ENCODE measurements around the gene ABCG2.
"Not testable (repeated sequence)": the region's sequence is repeated elsewhere in the genome, so short reads cannot be mapped to it uniquely, and the experiment has no call there.

Gene ABCG2

DNA sequence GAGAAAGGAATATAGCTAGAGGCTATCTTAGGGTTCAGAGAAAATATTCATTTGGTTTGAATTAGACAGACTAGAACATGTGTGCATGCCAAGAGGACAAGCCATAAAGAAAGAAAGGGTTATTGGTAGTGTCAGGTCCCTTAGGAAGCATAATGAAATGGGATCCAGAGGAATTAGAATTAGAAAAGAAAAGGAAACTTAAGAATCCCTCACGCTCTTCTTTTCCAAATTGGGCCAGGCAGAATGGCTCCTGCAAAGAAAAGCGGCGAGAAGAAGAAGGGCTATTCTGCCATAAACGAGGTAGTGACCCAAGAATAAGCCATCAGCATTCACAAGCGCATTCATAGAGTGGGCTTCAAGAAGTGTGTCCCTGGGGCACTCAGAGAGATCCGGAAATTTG, 4.9 kb upstream of the ABCG2 start:
- no peak for DNase-seq

DNA sequence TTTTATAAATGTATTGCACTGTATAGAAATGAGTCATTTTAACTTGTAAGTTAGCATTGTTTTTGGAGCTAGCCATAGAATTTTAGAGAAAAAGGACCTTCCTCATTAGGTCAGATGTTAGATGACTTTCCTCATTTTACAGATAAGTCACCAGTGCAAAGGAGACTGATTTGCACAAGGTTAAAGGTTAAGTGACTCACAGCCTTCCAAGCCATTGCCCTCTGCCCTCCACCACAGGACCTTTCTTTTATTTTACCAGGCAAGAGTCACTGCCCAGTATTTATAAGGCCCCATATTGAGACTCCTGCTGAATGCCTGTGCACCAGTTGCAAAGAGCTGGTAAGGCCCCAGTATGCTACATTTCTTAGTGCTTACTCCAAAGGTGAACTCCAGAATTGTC, 4.2 kb upstream of the ABCG2 start:
- no peak for DNase-seq

DNA sequence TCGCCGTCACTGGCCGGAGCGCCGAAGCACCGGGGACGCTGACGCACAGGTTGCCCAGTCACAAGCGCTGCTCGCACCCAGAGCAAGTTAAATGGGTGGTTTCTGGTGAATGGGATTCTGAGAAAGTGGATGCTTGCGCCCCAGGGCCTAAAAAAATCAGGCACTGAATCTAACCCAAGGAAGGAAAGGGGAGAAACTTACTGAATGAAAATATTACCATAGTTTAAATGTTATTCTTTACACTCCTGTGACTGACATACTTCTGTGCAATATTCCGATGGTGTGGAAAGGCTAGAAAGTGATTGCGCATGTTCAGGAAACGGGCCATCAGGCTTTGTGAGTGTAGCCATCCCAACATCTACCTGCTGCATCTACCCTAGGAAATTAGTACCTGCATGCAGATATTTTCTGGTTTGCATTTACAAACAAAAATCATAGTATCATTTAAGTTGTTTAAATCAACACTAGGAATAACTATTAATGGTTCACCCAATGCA, 838 bp upstream of the ABCG2 start:
- DNase-seq, result no peak

DNA sequence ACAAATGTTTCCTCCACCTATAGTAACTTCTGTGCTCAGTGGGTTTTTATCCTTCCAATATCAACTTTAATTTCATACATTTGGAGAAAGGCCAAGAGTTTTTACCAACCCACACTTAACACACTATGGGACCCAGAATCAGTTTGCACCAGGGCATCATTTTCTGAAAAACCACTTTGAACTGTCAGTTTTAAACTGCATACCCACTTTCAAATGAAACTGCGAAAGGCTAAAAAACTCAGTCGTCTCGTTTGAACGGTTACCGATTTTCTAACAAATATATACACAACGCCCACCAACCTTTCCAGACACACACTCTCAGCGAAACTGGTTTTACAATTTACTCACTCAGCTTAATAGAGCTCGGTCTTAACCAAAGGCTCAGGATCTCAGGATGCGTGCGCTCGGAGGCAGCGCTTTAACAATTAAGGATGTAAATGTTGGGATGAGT, 376 bp downstream of the ABCG2 start:
- peak in 1 of 2 donors; percentile 29 for DNase-seq

DNA sequence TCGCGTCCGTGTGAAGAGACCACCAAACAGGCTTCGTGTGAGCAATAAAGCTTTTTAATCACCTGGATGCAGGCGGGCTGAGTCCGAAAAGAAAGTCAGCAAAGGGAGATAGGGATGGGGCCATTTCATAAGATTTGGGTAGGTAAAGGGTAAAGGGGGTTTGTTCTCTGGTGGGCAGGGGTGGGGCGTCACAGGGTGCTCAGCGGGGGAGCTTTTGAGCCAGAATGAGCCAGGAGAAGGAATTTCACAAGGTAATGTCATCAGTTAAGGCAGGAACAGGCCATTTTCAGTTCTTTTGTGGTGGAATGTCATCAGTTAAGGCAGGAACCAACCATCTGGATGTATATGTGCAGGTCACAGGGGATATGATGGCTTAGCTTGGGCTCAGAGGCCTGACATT, 6.1 kb downstream of the ABCG2 start:
- DNase-seq, result not testable (repeated sequence)

DNA sequence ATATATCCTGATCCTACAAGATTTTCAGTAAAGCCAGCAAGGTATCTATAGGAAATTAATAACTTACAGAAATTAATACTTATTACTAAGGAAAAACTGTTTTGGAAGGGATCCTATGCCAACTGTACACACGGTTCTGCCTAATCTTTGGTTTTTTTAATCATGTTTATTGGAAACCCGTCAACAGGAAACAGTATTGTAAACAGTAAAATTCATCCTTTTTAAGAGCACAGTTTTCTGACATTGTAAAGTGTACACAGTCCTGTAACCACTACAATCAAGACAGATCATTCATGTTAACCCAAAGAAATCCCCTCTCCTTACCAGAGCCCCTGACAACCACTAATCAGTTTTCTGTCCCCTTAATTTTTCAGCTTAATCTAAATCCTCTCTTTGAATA, 9.9 kb downstream of the ABCG2 start:
- no peak for DNase-seq

DNA sequence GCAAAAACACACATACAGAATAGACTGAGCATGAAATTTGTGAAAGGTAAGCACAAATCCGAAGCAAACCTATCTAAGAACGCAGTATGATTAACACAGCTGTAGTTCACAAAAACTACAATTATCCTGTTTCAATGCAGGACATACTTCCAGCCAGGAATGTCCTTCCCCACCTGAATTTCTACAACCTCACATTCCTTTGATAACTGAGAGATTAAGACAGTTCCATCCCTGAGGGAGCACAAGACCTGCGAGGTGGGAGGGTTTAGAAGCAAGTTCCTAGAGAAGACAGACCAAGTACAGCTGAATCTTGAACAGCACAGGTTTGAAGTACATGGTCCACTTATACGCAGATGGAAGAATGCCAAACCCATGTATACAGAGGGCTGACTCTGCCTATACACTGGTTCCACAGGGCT, 10.6 kb downstream of the ABCG2 start:
- no peak for DNase-seq

DNA sequence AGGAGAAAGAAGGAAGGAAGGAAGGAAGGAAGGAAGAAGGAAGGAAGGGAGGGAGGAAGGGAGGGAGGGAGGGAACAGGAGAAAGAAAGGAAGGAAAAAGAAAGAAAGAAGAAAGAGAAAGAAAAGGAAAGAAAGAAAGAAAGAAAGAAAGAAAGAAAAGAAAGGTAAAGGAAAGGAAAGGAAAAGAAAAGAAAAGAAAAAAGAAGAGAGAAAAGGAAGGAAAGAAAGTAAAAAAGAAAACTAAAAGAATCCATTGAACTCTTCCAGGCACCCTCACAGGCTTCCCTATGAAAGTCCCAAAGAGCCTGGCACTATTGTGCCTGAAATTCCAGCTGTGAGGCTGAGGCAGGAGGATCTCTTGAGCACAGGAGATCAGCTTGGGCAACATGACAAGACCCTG, 11.5 kb downstream of the ABCG2 start:
- DNase-seq, result no peak

DNA sequence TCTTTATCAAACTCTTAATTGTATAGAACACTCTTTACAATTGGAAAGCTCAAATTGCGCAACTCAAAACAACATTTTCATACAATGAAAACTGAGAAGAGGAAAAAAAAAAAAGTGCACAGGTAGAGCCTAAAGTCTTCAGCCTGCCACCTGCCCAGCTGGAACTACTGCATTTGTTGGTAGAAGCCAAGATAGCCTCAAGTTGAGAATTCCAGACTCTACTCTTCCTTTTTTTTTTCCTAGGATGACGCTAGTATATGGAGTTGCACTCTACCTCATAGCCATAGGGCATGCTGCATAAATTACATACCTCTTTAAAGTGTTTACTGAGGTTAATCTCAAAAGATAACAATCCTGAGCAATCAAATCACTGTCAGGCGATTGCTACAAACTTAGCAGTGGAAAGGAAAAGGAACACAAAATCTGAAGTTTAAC, 13.6 kb downstream of the ABCG2 start:
- no peak for DNase-seq

DNA sequence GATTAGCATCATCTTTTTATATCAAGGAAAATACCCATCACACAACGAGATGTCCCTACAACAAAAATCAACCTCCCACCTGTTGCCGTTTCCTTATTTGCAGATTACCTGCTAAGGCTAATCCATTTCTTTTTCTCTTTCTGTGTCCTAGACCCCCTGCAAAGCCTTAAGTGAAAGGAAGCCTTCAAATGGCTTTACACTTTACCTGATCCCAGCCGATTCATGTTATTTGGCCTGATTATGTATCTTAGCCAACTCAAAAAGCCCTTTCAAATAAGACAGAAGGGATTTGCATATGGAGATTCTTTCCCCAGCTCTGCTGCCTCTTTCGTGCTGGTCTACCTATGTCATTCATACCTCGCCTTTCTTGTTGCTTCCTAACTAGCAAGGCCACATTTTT, 14.4 kb downstream of the ABCG2 start:
- DNase-seq, result no peak

DNA sequence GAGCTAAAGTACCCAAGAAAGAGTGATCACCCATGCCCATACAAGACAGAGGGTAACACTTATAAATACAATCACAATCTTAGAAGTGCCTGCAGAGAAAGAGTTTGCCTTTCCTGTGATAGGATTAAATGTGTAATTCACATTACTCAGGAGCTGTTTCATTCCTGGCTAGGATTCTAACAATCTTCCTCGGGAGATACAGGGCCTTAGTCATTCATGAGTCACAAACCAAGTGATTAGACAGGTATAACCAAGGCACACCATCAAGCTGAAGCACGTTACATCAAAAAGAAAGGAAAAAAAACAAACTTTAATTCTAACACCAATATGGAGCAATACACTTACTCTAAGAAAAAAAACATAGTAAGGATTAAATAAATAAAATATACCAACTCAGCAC, 14.9 kb downstream of the ABCG2 start:
- DNase-seq, result no peak

DNA sequence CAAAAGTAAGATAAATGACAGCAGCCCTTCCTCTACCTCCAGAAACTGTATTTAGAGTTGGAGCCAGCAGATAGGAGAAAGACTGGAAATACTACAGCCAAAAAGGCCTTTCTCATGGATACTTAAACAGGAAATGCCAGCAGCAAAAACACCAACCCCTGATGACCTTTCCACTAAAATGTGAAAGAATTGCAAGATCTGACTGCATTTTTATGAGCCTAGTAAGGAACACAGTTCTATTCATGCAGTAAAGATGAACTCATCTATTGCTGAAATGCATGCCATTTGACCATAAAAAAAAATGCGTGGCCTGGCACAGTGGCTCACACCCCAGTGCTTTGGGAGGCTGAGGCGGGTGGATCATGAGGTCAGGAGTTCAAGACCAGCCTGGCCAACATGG, 19.9 kb downstream of the ABCG2 start:
- no peak for DNase-seq

DNA sequence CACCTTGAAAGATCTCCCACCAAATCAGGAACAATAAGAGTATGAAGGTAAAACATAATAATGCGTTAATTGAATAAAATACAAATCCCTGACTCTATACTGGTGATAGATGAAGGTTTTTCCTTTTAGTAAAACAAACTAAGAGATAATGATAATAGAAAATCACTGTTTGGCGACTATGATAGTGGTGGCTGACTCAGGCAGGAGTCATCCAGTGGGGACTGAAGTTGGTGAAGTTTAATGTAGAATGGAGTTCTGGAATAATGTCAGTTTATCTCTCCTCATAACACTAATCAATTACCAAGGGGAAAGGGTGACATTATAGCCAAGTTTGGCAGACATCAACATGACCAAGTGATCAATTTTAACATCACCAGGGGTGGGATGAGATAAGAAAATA, 21.3 kb downstream of the ABCG2 start:
- DNase-seq, result no peak

DNA sequence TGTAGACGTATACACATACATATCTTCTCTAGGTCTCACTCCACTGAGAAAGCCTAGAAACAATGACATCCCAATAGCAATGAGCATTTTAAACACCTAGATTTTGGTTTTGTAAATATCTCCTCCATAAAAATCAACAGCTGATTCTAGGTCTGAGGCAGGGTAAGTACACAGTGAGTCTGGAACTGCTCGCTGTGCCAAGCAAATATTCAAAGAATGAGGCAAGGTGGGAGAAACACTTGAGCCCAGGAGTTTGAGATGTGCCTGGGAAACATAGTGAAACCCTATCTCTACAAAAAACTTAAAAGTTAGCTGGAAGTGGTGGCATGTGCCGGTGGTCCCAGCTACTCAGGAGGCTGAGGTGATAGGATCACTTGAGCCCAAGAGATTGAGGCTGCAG, 22.2 kb downstream of the ABCG2 start:
- DNase-seq, result no peak

DNA sequence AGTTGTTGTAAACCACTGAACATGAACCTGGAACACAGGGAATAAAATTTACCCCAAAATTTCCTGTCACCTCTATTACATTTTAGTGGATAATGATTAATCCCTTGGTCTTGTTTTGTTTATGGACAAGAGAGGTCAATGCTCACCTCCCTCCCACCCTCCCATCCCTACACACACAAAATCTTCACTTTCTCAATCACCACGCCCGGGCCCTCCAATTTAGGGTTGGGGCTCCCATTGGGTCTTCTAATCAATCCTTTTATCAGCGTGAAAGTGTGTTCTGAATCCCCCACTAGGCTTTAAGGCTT, 23.1 kb downstream of the ABCG2 start:
- DNase-seq, result no peak

DNA sequence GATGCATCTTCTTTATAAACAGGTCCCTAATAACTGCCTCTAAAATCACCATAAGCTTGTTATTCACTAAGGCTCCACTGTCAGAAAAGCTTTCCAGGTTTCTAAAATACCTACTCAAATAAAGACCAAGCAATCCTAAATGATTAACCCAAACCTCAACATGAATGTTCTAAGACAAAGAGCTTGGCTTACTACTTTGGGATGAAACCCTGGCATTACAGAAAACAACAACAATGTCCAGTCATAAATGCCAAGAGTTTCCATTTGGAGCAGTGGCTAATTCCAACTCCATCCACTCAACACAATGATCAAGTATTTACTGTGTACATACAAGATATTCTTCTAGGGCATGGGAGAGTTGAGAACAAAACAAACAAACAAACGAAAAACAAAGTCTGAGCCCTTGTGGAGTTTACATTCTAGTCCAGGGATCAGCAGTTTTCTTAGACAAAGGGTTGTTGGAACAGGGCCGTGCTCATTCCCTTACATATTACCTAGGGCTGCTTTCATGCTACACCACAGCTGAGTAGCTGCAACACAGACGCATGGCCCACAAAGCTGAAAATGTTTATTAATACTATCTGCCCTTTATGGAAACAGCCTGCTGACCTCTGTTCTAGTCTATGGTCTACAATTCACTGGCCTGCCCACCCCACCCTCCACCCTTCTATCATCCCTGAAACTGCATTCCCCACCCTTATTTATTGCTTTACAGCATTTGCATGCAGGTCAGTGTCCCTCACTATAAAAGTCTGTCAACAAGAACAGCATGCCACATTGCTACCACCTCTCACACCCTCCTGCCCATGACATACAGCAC, 23.7 kb downstream of the ABCG2 start:
- DNase-seq, result no peak

DNA sequence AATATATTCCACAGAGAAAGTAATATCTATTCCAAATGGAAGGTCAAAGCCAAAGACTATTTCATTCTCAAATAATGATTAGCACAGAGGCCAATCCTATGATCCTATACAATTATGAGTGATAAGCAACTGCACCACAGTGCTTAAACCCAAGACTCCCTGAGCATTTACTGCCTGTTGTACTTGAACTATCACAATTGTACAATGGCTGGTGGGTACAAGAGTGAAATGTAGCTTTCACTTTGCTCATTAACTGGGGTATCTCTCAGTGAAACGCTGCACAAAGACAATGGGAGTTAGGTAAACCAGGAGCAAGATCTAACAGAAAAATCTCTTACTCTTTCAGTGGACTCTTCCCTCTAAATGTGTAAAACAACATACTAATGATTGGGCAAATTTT, 24.3 kb downstream of the ABCG2 start:
- DNase-seq, result no peak

DNA sequence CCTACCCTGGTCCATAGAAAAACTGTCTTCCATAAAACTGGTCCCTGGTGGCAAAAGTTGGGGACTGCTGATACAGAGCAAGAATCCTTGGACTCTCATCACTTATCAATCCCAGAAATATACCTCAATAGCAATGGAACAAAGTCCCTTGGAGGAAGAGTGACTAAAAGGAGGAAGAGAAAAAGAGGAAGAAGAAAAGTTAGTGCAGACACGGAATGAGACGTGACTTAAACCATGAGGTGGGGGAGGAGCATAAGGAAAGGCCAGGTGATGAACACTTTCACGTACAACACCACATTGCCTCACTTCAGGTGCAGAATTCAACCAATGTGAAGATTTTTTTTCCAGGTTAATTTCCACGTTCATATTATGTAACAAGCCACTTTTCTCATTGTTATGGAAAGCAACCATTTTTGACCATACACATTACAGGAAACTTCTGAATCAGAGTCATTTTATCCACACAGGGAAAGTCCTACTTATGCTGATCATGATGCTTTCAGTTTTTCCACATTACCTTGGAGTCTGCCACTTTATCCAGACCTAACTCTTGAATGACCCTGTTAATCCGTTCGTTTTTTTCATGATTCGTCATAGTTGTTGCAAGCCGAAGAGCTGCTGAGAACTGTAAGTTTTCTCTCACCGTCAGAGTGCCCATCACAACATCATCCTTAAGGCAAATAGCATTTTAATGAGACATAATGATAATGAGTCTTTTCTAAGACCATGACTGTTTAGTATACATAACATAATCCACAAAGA, 27.7 kb downstream of the ABCG2 start:
- DNase-seq, result no peak

DNA sequence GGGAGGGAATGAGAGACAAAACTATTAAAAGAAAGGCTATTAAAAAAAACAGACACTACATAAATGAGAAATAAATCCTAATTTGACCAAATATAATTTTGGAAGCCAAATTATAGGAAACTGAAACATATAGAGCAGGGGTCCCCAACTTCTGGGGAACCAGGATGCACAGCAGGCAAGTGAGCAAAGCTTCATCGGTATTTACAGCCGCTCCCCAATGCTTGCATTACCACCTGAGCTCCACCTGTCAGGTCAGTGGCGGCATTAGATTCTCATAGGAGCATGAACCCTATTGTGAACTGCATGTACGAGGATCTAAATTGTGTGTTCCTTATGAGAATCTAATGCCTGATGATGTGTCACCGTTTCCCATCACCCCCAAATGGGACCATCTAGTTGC, 28.4 kb downstream of the ABCG2 start:
- no peak for DNase-seq

DNA sequence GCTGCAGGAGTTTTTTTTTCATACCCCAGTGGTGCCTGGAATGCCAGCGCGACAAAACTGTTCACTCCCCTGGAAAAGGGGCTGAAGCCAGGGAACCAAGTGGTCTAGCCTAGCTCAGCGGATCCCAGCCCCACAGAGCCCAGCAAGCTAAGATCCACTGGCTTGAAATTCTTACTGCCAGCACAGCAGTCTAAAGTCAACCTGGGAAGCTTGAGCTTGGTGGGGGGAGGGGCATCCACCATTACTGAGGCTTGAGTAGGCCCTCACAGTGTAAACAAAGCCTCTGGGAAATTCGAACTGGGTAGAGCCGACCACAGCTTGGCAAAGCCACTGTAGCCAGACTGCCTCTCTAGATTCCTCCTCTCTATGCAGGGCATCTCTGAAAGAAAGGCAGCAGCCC, 36.2 kb downstream of the ABCG2 start:
- not testable (repeated sequence) for DNase-seq

DNA sequence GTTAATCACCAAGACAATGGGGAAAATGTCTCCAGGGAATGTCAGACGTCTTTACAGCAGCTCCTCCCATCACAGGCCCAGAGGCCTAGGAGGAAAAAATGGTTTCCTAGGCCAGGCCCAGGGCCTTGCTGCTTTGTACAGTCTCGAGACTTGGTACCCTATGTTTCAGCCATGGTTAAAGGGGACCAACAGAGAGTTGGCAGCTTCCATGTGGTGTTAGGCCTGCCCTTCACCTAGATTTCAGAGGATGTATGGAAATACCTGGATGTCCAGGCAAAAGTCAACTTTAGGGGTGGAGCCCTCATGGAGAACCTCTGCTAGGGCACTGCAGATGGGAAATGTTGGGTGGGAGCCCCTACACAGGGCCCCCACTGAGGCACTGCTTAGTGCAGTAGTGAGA, 38.5 kb downstream of the ABCG2 start:
- no peak for DNase-seq

DNA sequence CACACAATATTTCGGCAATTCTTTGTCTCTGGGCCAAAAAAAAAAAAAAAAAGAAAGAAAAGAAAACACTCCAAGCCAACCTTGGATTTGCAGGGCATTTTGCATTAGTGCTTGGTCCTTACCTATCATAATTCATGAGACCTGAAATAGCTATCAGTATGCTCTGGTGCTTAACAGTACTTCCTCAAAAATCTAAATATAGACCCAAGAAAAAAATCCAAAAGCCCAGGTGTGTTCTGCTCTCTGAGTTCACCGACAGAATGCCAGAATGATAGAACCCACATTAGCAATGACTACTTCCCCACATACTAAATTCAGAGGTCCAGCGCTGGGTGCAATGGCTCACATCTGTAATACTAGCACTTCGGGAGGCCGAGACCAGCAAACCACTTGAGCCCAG, 42.9 kb downstream of the ABCG2 start:
- no peak for DNase-seq

DNA sequence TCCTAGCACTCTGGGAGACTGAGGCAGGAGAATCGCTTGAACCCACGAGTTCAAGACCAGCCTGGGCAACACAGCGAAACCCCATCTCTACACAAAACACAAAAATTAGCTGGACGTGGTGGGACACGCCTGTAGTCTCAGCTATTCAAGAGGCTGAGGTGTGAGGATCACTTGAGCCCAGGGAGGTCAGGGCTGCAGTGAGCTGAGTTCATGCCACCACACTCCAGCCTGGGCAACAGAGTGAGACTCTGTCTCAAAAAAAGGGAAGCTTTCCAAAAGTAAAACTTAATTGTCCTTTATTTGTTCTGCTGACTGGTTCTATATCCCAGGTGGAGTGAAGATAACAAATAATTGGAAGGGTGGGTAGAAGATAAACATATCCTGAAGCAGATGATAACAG, 45.6 kb downstream of the ABCG2 start:
- DNase-seq, result no peak

DNA sequence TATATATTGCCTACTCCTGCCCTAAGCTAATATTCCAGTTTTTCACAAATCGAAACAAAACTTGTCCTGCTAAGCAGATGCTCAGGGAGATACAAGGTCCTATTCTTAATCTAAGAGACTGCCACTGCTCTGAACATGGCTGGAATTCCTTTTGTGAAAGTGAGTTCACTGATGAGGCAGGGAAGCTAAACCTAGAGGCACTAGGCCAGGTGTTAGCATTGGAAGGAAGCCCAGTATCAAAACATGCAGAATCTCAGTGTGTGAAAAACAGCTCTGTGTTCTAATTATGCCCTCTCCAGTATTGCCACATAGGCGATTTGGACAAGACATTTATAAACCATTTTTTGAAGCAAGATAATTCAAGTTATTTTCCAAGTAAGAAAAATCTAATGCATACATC, 47.6 kb downstream of the ABCG2 start:
- no peak for DNase-seq

All from stimulated activated CD4-positive, alpha-beta T cell treated with anti-CD3 and anti-CD28 coated beads, Interleukin-2, amount 100 ng/mL, for 48 hours (primary cell).